ENCODE results near the gene SLC1A7. TPM values are rescaled to one million over a fixed set of nuclear protein-coding genes. Genes with fewer than 3 reads are reported as not detected.
"Not testable (repeated sequence)": the region's sequence is repeated elsewhere in the genome, so short reads cannot be mapped to it uniquely, and the experiment has no call there.

The SLC1A7 gene
- total RNA-seq: not detected
- 0.29 TPM for polyA plus RNA-seq

GRCh38 chr1:53142226-53142853 lies at the start of gene SLC1A7:
Gene SLC1A7, minus strand, starts transcription at chr1:53142638. Its CDS starts 189 bp downstream, at chr1:53142449.
- 93% methylated on average over 21 of the region's 21 CpGs for WGBS
- Histone ChIP-seq H3K27ac (ENCODE audit: low read depth) (no peak within 1 kb of the TSS), H3K4me1 (ENCODE audit: insufficient read depth) (no peaks in the 10 kb centered on the region), H3K36me3 (ENCODE audit: insufficient read depth) (no peaks in the 10 kb centered on the region), H3K4me3 (ENCODE audit: low read depth, low read length) (no peak within 1 kb of the TSS)
- DNase-seq (ENCODE audit: extremely low spot score): no peak

GRCh38 chr1:53190210-53190611 lies 47.8 kb upstream of the SLC1A7 start:
- Histone ChIP-seq H3K4me1 (ENCODE audit: insufficient read depth) (no peaks in the 10 kb centered on the region), H3K36me3 (ENCODE audit: insufficient read depth) (no peaks in the 10 kb centered on the region), H3K4me3 (ENCODE audit: low read depth, low read length) (no peak overlapping the region), H3K27ac (ENCODE audit: low read depth) (no peak overlapping the region)
- DNase-seq (ENCODE audit: extremely low spot score): no peak
- 79% methylated on average over 10 of the region's 10 CpGs for WGBS

GRCh38 chr1:53189061-53189460 lies 46.6 kb upstream of the SLC1A7 start:
- H3K36me3 ChIP-seq (ENCODE audit: insufficient read depth): no peaks in the 10 kb centered on the region
- H3K27ac ChIP-seq (ENCODE audit: low read depth): no peak overlapping the region
- DNase-seq (ENCODE audit: extremely low spot score): no peak
- WGBS: 44% methylated on average over 5 of the region's 5 CpGs
- H3K4me1 ChIP-seq (ENCODE audit: insufficient read depth): no peaks in the 10 kb centered on the region
- H3K4me3 ChIP-seq (ENCODE audit: low read depth, low read length): no peak overlapping the region

- no peak overlapping the region for H3K4me3 ChIP-seq (ENCODE audit: low read depth, low read length)
- no peaks in the 10 kb centered on the region for H3K36me3 ChIP-seq (ENCODE audit: insufficient read depth)
- WGBS: 84% methylated on average over 4 of the region's 4 CpGs
- H3K27ac ChIP-seq (ENCODE audit: low read depth): no peak overlapping the region
- DNase-seq (ENCODE audit: extremely low spot score): no peak
- H3K4me1 ChIP-seq (ENCODE audit: insufficient read depth): no peaks in the 10 kb centered on the region
These were observed 45.7 kb upstream of the SLC1A7 start for GRCh38 chr1:53188099-53188498.

GRCh38 chr1:53187401-53187800 lies 45.0 kb upstream of the SLC1A7 start:
- Histone ChIP-seq H3K27ac (ENCODE audit: low read depth) (no peak overlapping the region), H3K36me3 (ENCODE audit: insufficient read depth) (no peaks in the 10 kb centered on the region), H3K4me3 (ENCODE audit: low read depth, low read length) (no peak overlapping the region), H3K4me1 (ENCODE audit: insufficient read depth) (no peaks in the 10 kb centered on the region)
- 90% methylated on average over 1 of the region's 1 CpG for WGBS
- DNase-seq (ENCODE audit: extremely low spot score): no peak

- no peaks in the 10 kb centered on the region for H3K36me3 ChIP-seq (ENCODE audit: insufficient read depth)
- DNase-seq (ENCODE audit: extremely low spot score): no peak
- H3K27ac ChIP-seq (ENCODE audit: low read depth): no peak overlapping the region
- H3K4me3 ChIP-seq (ENCODE audit: low read depth, low read length): no peak overlapping the region
- 70% methylated on average over 3 of the region's 3 CpGs for WGBS
- no peaks in the 10 kb centered on the region for H3K4me1 ChIP-seq (ENCODE audit: insufficient read depth)
These were observed 44.1 kb upstream of the SLC1A7 start for GRCh38 chr1:53186533-53186932.

GRCh38 chr1:53185955-53186297 lies 43.5 kb upstream of the SLC1A7 start:
- not testable (repeated sequence) for H3K4me1 ChIP-seq (ENCODE audit: insufficient read depth); H3K4me3 ChIP-seq (ENCODE audit: low read depth, low read length); H3K27ac ChIP-seq (ENCODE audit: low read depth); H3K36me3 ChIP-seq (ENCODE audit: insufficient read depth); DNase-seq (ENCODE audit: extremely low spot score)
- 88% methylated on average over 2 of the region's 2 CpGs for WGBS

GRCh38 chr1:53183095-53183990 lies 40.9 kb upstream of the SLC1A7 start:
- no peak for DNase-seq (ENCODE audit: extremely low spot score)
- no peaks in the 10 kb centered on the region for H3K4me1 ChIP-seq (ENCODE audit: insufficient read depth)
- no peaks in the 10 kb centered on the region for H3K36me3 ChIP-seq (ENCODE audit: insufficient read depth)
- no peak overlapping the region for H3K4me3 ChIP-seq (ENCODE audit: low read depth, low read length)
- H3K27ac ChIP-seq (ENCODE audit: low read depth): no peak overlapping the region
- 47% methylated on average over 6 of the region's 6 CpGs for WGBS

GRCh38 chr1:53182716-53183094 lies 40.3 kb upstream of the SLC1A7 start:
- WGBS: 77% methylated on average over 3 of the region's 3 CpGs
- no peak overlapping the region for H3K27ac ChIP-seq (ENCODE audit: low read depth)
- DNase-seq (ENCODE audit: extremely low spot score): no peak

GRCh38 chr1:53182111-53182593 lies 39.7 kb upstream of the SLC1A7 start:
- no peak overlapping the region for H3K27ac ChIP-seq (ENCODE audit: low read depth)
- DNase-seq (ENCODE audit: extremely low spot score): peak; percentile 46
- no peak overlapping the region for H3K4me3 ChIP-seq (ENCODE audit: low read depth, low read length)
- no peaks in the 10 kb centered on the region for H3K4me1 ChIP-seq (ENCODE audit: insufficient read depth)
- no peaks in the 10 kb centered on the region for H3K36me3 ChIP-seq (ENCODE audit: insufficient read depth)
- WGBS: 30% methylated on average over 16 of the region's 16 CpGs

More at GRCh38 chr1:53182716-53183094, 40.3 kb upstream of the SLC1A7 start:
- no peaks in the 10 kb centered on the region for H3K4me1 ChIP-seq (ENCODE audit: insufficient read depth)
- no peak overlapping the region for H3K4me3 ChIP-seq (ENCODE audit: low read depth, low read length)
- H3K36me3 ChIP-seq (ENCODE audit: insufficient read depth): no peaks in the 10 kb centered on the region

- Histone ChIP-seq H3K4me3 (ENCODE audit: low read depth, low read length) (no peak overlapping the region), H3K36me3 (ENCODE audit: insufficient read depth) (no peaks in the 10 kb centered on the region), H3K4me1 (ENCODE audit: insufficient read depth) (no peaks in the 10 kb centered on the region), H3K27ac (ENCODE audit: low read depth) (no peak overlapping the region)
- WGBS: 97% methylated on average over 5 of the region's 5 CpGs
- no peak for DNase-seq (ENCODE audit: extremely low spot score)
These were observed 38.5 kb upstream of the SLC1A7 start for GRCh38 chr1:53180951-53181350.

- 71% methylated on average over 2 of the region's 2 CpGs for WGBS
- H3K4me3 ChIP-seq (ENCODE audit: low read depth, low read length): no peak overlapping the region
- H3K4me1 ChIP-seq (ENCODE audit: insufficient read depth): no peaks in the 10 kb centered on the region
- DNase-seq (ENCODE audit: extremely low spot score): no peak
- H3K36me3 ChIP-seq (ENCODE audit: insufficient read depth): no peaks in the 10 kb centered on the region
- H3K27ac ChIP-seq (ENCODE audit: low read depth): no peak overlapping the region
These were observed 37.8 kb upstream of the SLC1A7 start for GRCh38 chr1:53180226-53180625.

- no peak for DNase-seq (ENCODE audit: extremely low spot score)
- no peak overlapping the region for H3K27ac ChIP-seq (ENCODE audit: low read depth)
- 39% methylated on average over 10 of the region's 10 CpGs for WGBS
- no peaks in the 10 kb centered on the region for H3K4me1 ChIP-seq (ENCODE audit: insufficient read depth)
- H3K4me3 ChIP-seq (ENCODE audit: low read depth, low read length): no peak overlapping the region
- H3K36me3 ChIP-seq (ENCODE audit: insufficient read depth): no peaks in the 10 kb centered on the region
These were observed 34.2 kb upstream of the SLC1A7 start for GRCh38 chr1:53176452-53177208.

Data from urinary bladder (tissue), 4 donors.